ENCODE measurements around the gene SPEN. TPM values are rescaled to one million over a fixed set of nuclear protein-coding genes. Genes with fewer than 3 reads are reported as not detected.

SPEN gene
- total RNA-seq, 1 experiment from 2014 or later: 8.0 TPM

DNA sequence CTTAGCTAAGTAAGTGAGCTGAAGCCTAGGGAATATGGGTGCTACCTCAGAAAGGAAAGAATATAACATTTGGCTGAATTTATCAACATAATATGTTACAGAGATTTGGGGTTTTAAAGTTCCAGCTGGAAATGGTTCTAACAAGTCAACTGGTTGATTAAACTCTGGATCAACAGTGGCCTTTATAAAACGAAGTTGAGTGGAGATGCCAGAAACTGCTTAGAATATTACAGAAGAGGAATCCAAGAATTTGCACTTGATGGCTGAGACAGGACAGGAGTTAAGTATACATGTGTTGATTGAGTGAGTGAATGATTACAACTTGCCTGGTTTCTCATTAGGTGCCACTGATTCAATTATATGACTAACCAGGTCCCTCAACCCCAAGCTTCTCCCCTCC is 135.8 kb downstream of the SPEN start:
- no peak for DNase-seq (ENCODE audit: low spot score)

DNA sequence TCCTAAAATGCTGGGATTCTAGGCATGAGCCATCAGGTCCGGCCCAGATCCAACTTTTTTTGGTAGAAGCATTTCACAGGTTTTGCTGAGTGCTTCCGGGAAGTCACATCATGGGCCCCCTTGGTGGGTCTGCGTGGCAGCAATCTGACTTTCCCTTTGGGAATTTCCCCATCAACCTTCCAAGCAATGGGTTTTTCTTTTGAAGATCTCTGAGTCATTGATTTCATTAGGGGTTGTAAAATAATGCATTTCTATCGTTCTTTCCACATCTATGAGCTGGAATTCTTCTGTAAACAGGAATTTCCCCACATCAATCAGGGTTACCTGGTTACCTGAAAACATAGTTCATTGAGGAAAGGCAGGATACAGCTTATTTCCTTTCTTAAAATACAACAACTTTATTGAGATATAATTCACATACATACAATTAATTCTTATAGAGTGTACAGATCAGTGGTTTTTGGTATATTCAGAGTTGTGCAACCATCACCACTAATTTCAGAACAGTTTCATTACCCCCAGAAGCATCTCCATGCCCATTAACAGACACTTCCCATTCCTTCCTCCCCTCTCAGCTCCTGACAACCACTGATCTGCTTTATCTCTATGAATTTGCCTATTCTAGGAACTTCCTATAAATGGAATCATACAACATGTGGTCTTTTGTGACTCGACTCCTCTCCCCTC is 138.2 kb downstream of the SPEN start:
- no peak for DNase-seq (ENCODE audit: low spot score)

DNA sequence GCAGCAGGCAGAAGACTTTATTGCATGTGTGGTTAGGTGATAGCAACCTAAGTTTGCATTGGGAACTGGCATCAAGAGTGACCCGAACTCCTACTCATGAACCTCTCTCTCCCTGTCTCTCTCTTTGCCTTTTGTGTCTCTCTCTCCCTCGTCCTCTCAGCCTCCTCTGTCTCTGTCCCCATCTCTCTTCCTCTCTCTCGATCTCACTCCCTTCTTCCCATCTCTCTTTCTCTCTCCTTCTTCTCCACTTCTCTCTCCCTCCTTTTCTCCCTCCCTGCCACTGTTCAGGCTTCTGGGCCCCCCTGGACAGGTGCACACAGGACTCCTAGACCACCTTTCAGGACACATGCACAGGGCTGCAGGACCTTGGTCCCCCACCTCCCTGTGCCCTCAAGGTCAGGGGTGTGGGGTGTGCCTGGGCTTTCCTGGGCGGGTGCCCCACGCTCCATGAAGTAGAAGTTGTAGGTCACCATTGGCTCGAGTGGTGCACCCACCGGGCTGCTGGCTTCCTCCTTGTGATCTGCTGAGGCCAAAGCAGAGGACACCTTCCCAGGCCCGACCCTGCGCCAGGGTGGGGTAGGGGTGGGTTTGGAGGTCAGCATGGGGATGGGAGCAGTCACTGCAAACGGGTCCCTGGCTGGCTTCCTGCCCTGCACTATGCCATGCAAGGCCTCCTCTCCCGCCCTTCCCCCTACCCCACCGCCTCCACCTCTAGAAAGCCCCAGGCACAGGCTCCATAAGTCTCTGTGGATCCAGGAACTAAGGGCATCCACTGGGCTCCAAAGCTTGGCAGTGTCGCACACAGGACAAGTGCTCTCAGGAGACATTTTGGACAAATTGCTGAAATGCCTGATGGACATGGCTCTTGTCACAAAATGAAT is 141.6 kb downstream of the SPEN start:
- no peak for DNase-seq (ENCODE audit: low spot score)

DNA sequence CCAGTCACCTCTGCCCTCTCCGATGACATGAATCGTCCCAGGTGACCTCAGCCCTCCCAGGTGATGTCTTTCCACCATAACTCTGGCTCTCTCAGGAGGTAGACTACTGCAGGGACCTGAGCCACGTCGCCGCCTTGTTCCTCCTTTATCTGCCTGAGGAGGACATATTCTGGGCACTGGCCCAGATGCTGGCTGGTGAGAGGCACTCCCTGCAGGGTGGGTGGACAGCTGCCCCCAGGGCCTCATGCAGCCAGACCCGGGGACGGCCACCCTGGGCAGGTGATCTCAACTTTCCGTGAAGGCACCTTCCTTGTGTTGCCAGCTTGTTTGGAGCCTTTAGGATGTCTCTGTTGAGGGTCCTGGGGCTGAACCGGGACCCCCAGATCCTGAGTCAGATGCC is 142.3 kb downstream of the SPEN start:
- DNase-seq (ENCODE audit: low spot score): no peak

Other genes starting within 250 kb of the SPEN start
- 4.5 and 5.2 TPM in 2 replicates for gene DDI2, start 230.2 kb upstream of the SPEN start, total RNA-seq (2014; rRNA removed; shearing (Covaris generic))
- gene PLEKHM2, start 163.4 kb upstream of the SPEN start, total RNA-seq (2014; rRNA removed; shearing (Covaris generic)): 13.4 and 18.6 TPM in 2 replicates
- 0.10 and 0.47 TPM in 2 replicates for gene SLC25A34, start 111.4 kb upstream of the SPEN start, total RNA-seq (2014; rRNA removed; shearing (Covaris generic))
- not detected in 2 replicates for gene TMEM82, start 105.2 kb upstream of the SPEN start, total RNA-seq (2014; rRNA removed; shearing (Covaris generic))
- 33.0 and 38.9 TPM in 2 replicates for gene FBLIM1, start 88.9 kb upstream of the SPEN start, total RNA-seq (2014; rRNA removed; shearing (Covaris generic))
- gene UQCRHL, start 40.1 kb upstream of the SPEN start, total RNA-seq (2014; rRNA removed; shearing (Covaris generic)): 4.9 and 6.0 TPM in 2 replicates
- gene ZBTB17, start 128.4 kb downstream of the SPEN start, total RNA-seq (2014; rRNA removed; shearing (Covaris generic)): 17.5 and 30.5 TPM in 2 replicates
- not detected in 2 replicates for gene SRARP, start 156.5 kb downstream of the SPEN start, total RNA-seq (2014; rRNA removed; shearing (Covaris generic))
- gene HSPB7, start 170.3 kb downstream of the SPEN start, total RNA-seq (2014; rRNA removed; shearing (Covaris generic)): not detected in 2 replicates
- gene CLCNKA, start 174.3 kb downstream of the SPEN start, total RNA-seq (2014; rRNA removed; shearing (Covaris generic)): not detected in 2 replicates
- gene CLCNKB, start 196.1 kb downstream of the SPEN start, total RNA-seq (2014; rRNA removed; shearing (Covaris generic)): not detected in 2 replicates
- 0.08 and 0.62 TPM in 2 replicates for gene FAM131C, start 225.9 kb downstream of the SPEN start, total RNA-seq (2014; rRNA removed; shearing (Covaris generic))